CD4-positive, alpha-beta T cell (primary cell): Measurements from ENCODE around the gene MSX1. TPM values are rescaled to one million over a fixed set of nuclear protein-coding genes. Genes with fewer than 3 reads are reported as not detected.

Source experiments
- ATAC-seq: fragments of 200-7000 bp; cut with Tn5 transposase; one replicate; pipeline ENCODE4 v1.10.0; 2022; ENCODE audit warnings: mild to moderate bottlenecking; ENCODE audit not compliant: poor library complexity
- CTCF ChIA-PET: fragments of 350-600 bp; sonication (Branson Sonifier 250); formaldehyde crosslinking; loops from one replicate; lab custom pipeline; 2021; ENCODE audit warnings: antibody characterized with exemption, inconsistent platforms; lab: Charles Lee
- POLR2A ChIA-PET: fragments of 350-600 bp; sonication (Branson Sonifier 250); formaldehyde crosslinking; loops from one replicate; lab custom pipeline; 2021; ENCODE audit warnings: antibody characterized with exemption, inconsistent platforms; lab: Charles Lee
- DNase-seq, 14 experiments: peaks; one replicate each; pipeline ENCODE4 v3.0.0-alpha.2; 2013 to 2020; ENCODE audit warnings: mixed read lengths in 2 of 14
- H3K27ac ChIP-seq, 2 donors: one replicate each; pipeline versions ENCODE4 v1.5.1 to v1.7.0; 2013; ENCODE audit warnings: low read length in 2 of 2, low read depth in 1 of 2, mild to moderate bottlenecking in 1 of 2
- H3K27me3 ChIP-seq, 2 experiments: 1 replicate in 1 of 2; 2 replicates in 1 of 2; pipeline versions ENCODE4 v1.6.1 to v1.7.0; 2013; ENCODE audit warnings: low read length in 2 of 2, control low read depth in 1 of 2, mild to moderate bottlenecking in 1 of 2, moderate library complexity in 1 of 2; ENCODE audit not compliant: insufficient read depth in 2 of 2, control insufficient read depth in 1 of 2
- H3K36me3 ChIP-seq: one replicate; pipeline ENCODE4 v1.6.1; 2013; ENCODE audit warnings: low read length, control low read depth; ENCODE audit not compliant: insufficient read depth
- H3K4me1 ChIP-seq: one replicate; pipeline ENCODE4 v1.6.1; 2013; ENCODE audit warnings: low read length, control low read depth; ENCODE audit not compliant: insufficient read depth
- H3K4me3 ChIP-seq: one replicate; pipeline ENCODE4 v1.5.1; 2013; ENCODE audit warnings: mild to moderate bottlenecking, low read length, moderate library complexity
- H3K9me3 ChIP-seq, 2 experiments: 1 replicate in 1 of 2; 2 replicates in 1 of 2; pipeline versions ENCODE4 v1.6.1 to v1.7.0; 2013; ENCODE audit warnings: low read length in 2 of 2, mild to moderate bottlenecking in 2 of 2, control low read depth in 1 of 2, moderate library complexity in 1 of 2; ENCODE audit not compliant: control insufficient read depth in 1 of 2, insufficient read depth in 1 of 2
- H3K27ac Mint-ChIP-seq: one replicate; pipeline ENCODE4 v1.8.0; 2020; ENCODE audit warnings: mixed read lengths
- H3K27me3 Mint-ChIP-seq: one replicate; pipeline ENCODE4 v1.8.0; 2021; ENCODE audit warnings: mixed read lengths
- H3K36me3 Mint-ChIP-seq: one replicate; pipeline ENCODE4 v1.8.0; 2021; ENCODE audit warnings: low read depth, mixed read lengths
- H3K4me1 Mint-ChIP-seq: one replicate; pipeline ENCODE4 v1.8.0; 2021; ENCODE audit warnings: low read depth, mixed read lengths
- H3K4me3 Mint-ChIP-seq: one replicate; pipeline ENCODE4 v1.8.0; 2020; ENCODE audit warnings: mild to moderate bottlenecking, mixed read lengths
- H3K9me3 Mint-ChIP-seq: one replicate; pipeline ENCODE4 v1.8.0; 2020; ENCODE audit warnings: mixed read lengths
- intact Hi-C, 2 experiments: fragments of 100-400 bp; cut with DNase I in 1 of 2; cut with micrococcal nuclease in 1 of 2; formaldehyde crosslinking; loops; one replicate each; pipeline versions ENCODE4 v1.15.1 to v1.9.0; 2023 to 2025; cut with DNase I, micrococcal nuclease
- total RNA-seq, 174 experiments: library from RNA in 2 of 174; stranded (reverse) in 2 of 174; gene quantifications; one replicate each; pipeline ENCODE4 v1.2.3 and lab custom pipeline; 2021 to 2026
- TF ChIP-seq, protein P1 (sequence below): fragments of 200-600 bp; IDR thresholded peaks from one replicate; pipeline ENCODE4 v1.8.0; 2022; ENCODE audit warnings: antibody characterized with exemption, mild to moderate bottlenecking

MSX1 gene
- total RNA-seq, 2 experiments from 2014 or later, result not detected

DNA sequence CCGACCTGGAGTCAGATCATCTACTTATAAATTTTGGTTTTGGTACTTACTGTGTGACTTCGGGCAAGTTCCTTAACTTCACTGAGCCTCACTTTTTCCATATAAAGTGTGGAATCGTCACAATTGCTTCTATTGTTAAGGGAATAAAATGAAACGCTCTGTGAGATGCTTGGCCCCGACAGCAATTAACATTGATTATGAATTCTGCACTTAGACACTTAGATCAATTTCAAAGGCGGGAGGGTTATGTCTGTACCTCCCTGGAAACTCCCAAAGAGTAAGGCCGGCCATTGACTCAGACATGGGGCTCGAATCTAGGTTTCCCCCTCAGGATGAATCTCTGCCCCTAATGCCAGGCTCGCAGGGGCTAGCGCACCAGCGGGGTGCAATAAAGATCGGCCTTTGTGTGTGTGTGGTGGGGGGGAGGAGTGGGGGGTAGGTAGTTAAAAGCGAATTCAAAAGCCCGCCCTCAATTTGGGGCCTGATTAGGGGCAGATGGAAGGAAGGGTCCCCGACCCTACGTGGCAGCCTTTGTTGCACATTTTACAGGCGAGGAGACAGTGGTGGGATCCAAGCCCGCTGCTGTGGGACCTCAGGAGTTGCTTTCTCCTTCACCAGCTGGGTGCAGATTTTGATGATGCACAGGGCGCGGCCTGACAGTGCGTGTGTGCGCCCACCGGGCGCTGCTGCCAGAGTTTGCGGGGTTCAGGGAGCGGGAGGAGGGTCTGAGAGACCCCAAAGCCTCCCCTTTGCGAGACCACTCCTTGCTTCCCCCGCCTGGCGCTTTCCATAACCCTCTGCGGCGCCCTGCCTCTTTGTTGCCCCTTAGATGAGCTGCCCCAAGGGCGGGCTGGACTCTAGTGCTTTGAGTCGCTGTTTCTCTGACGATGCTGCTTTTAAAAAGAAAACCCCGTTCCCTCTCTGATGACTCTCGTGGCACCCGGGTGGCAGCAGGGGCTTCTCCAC, 9.6 kb downstream of the MSX1 start:
- H3K4me3 ChIP-seq, result no peak overlapping the region
- POLR2A ChIA-PET, result no interaction called here
- H3K9me3 ChIP-seq, result peaks cover 0 to 69% of the 10 kb centered on the region in 2 experiments
- TF ChIP-seq, protein P1, sequence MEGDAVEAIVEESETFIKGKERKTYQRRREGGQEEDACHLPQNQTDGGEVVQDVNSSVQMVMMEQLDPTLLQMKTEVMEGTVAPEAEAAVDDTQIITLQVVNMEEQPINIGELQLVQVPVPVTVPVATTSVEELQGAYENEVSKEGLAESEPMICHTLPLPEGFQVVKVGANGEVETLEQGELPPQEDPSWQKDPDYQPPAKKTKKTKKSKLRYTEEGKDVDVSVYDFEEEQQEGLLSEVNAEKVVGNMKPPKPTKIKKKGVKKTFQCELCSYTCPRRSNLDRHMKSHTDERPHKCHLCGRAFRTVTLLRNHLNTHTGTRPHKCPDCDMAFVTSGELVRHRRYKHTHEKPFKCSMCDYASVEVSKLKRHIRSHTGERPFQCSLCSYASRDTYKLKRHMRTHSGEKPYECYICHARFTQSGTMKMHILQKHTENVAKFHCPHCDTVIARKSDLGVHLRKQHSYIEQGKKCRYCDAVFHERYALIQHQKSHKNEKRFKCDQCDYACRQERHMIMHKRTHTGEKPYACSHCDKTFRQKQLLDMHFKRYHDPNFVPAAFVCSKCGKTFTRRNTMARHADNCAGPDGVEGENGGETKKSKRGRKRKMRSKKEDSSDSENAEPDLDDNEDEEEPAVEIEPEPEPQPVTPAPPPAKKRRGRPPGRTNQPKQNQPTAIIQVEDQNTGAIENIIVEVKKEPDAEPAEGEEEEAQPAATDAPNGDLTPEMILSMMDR, result no peak
- H3K9me3 Mint-ChIP-seq, result no peaks in the 10 kb centered on the region
- H3K27me3 ChIP-seq, result peaks cover 90 to 95% of the 10 kb centered on the region in 2 experiments
- H3K4me1 ChIP-seq, result peaks cover 12% of the 10 kb centered on the region
- H3K36me3 Mint-ChIP-seq, result no peaks in the 10 kb centered on the region
- no peak for DNase-seq
- no peak overlapping the region for H3K27ac ChIP-seq
- H3K4me3 Mint-ChIP-seq, result no peak overlapping the region
- no peaks in the 10 kb centered on the region for H3K36me3 ChIP-seq
- CTCF ChIA-PET, result no interaction called here
- intact Hi-C loops, result no loop called here
- no peak overlapping the region for H3K27ac Mint-ChIP-seq
- ATAC-seq, result no peak
- H3K27me3 Mint-ChIP-seq, result peaks cover 68% of the 10 kb centered on the region
- peaks cover 14% of the 10 kb centered on the region for H3K4me1 Mint-ChIP-seq

DNA sequence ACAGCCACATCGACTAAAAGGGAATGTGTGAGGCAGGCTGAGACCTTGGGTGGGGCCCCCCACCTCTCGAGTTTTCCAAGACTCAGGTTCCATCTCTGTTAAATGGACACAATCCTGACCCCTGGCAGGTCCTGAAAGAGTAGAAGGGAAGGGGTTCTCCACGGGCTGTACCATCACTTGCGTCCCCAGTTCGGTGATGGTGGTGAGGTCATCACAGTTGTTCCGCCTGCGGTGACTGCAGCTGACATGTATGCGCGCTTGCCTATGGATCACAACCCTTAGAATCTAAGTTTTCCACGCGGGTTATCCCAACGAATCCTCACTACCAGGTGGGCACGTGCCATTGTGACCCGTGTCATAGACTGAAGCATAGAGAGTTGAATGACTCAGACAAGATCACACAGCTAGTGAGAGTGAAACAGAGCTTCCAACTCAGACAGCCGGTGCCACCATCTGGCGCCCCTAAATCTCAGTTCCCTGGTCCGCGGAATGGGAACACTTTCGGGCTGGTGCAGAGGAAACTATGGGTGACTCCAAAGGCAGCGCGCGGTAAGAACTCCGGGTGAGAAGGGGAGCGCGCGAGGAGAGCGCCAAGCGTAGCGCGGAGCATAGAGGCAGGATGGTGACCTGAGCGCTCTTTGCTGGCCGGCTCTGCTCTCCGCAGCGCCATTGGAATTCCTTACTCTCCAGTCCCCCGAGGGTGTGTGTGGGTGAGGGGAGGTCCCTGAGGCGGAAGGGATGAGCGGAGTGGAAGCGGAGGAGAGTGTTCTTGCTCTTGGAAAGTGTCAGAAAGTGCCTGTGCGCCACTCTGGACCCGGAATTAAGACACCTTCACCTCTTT, 10.5 kb downstream of the MSX1 start:
- intact Hi-C loops, result no loop called here
- H3K4me1 ChIP-seq, result peaks cover 12% of the 10 kb centered on the region

More for the DNA sequence above, 10.5 kb downstream of the MSX1 start:
- no peak for DNase-seq
- Mint-ChIP-seq H3K9me3 (no peaks in the 10 kb centered on the region), H3K27me3 (peaks cover 68% of the 10 kb centered on the region), H3K4me3 (no peak overlapping the region), H3K36me3 (no peaks in the 10 kb centered on the region), H3K4me1 (peaks cover 14% of the 10 kb centered on the region), H3K27ac (no peak overlapping the region)
- Histone ChIP-seq H3K9me3 (peaks cover 0 to 68% of the 10 kb centered on the region in 2 experiments), H3K27ac (no peak overlapping the region), H3K4me3 (no peak overlapping the region), H3K36me3 (no peaks in the 10 kb centered on the region), H3K27me3 (peaks cover 90 to 95% of the 10 kb centered on the region in 2 experiments)
- ChIA-PET CTCF (no interaction called here), POLR2A (no interaction called here)
- ATAC-seq, result no peak
- TF ChIP-seq, protein P1, result no peak
